CD8-positive, alpha-beta memory T cell (primary cell): ENCODE measurements around the gene ZBP1. TPM values are rescaled to one million over a fixed set of nuclear protein-coding genes. Genes with fewer than 3 reads are reported as not detected.
A peak's percentile ranks its signal among the peaks of the same experiment; 100 is the strongest.

Experiments
- CTCF ChIA-PET: fragments of 350-600 bp; sonication (Branson Sonifier 250); formaldehyde crosslinking; loops from one replicate; lab custom pipeline; 2021; ENCODE audit warnings: antibody characterized with exemption; lab: Charles Lee
- POLR2A ChIA-PET: fragments of 350-600 bp; sonication (Branson Sonifier 250); formaldehyde crosslinking; loops from one replicate; lab custom pipeline; 2021; ENCODE audit warnings: antibody characterized with exemption; lab: Charles Lee
- DNase-seq, 5 donors: peaks; one replicate each; pipeline versions ENCODE4 v3.0.0 to v3.0.0-alpha.2; 2020 to 2022; ENCODE audit warnings: mixed read lengths in 1 of 5
- H3K27ac ChIP-seq: one replicate; pipeline ENCODE4 v1.7.0; 2013; ENCODE audit warnings: low read depth, mild to moderate bottlenecking, low read length, moderate library complexity
- H3K27me3 ChIP-seq: 2 replicates; pipeline ENCODE4 v1.7.0; 2013; ENCODE audit warnings: low read length, mild to moderate bottlenecking; ENCODE audit not compliant: insufficient read depth, poor library complexity, severe bottlenecking
- H3K36me3 ChIP-seq: 2 replicates; pipeline ENCODE4 v1.7.0; 2013; ENCODE audit warnings: mild to moderate bottlenecking, low read length, moderate library complexity; ENCODE audit not compliant: insufficient read depth
- H3K4me1 ChIP-seq: 2 replicates; pipeline ENCODE4 v1.7.0; 2013; ENCODE audit warnings: mild to moderate bottlenecking, low read length, moderate library complexity; ENCODE audit not compliant: insufficient read depth
- H3K4me3 ChIP-seq: 2 replicates; pipeline ENCODE4 v1.7.0; 2013; ENCODE audit warnings: mild to moderate bottlenecking, low read length
- H3K9me3 ChIP-seq: 2 replicates; pipeline ENCODE4 v1.7.0; 2013; ENCODE audit warnings: mild to moderate bottlenecking, low read length
- H3K27ac Mint-ChIP-seq, 8 donors: one replicate each; pipeline ENCODE4 v1.8.0; 2020 to 2021; ENCODE audit warnings: mixed read lengths in 8 of 8, mild to moderate bottlenecking in 6 of 8, inconsistent platforms in 3 of 8, moderate library complexity in 3 of 8
- H3K27me3 Mint-ChIP-seq, 2 donors: one replicate each; pipeline ENCODE4 v1.8.0; 2020 to 2021; ENCODE audit warnings: mixed read lengths in 2 of 2, mild to moderate bottlenecking in 1 of 2, moderate library complexity in 1 of 2
- H3K36me3 Mint-ChIP-seq, 3 donors: one replicate each; pipeline ENCODE4 v1.8.0; 2020 to 2021; ENCODE audit warnings: mixed read lengths in 3 of 3, inconsistent platforms in 1 of 3, mild to moderate bottlenecking in 1 of 3
- H3K4me1 Mint-ChIP-seq, 3 donors: one replicate each; pipeline ENCODE4 v1.8.0; 2020 to 2021; ENCODE audit warnings: mixed read lengths in 3 of 3, inconsistent platforms in 1 of 3, mild to moderate bottlenecking in 1 of 3
- H3K4me3 Mint-ChIP-seq, 7 donors: one replicate each; pipeline ENCODE4 v1.8.0; 2020 to 2021; ENCODE audit warnings: mixed read lengths in 7 of 7, mild to moderate bottlenecking in 6 of 7, moderate library complexity in 4 of 7, inconsistent platforms in 2 of 7
- H3K9me3 Mint-ChIP-seq, 5 donors: one replicate each; pipeline ENCODE4 v1.8.0; 2020 to 2022; ENCODE audit warnings: mixed read lengths in 5 of 5, mild to moderate bottlenecking in 3 of 5, moderate library complexity in 2 of 5, inconsistent platforms in 1 of 5
- polyA plus RNA-seq: library from polyadenylated mRNA; unstranded; fragments of 300-500 nt; fragmentation: Illumina TruSeq; gene quantifications from one replicate; pipeline ENCODE4 v1.2.3, GENCODE V29; 2021
- total RNA-seq, 2 experiments: library from RNA; stranded (reverse); gene quantifications; one replicate each; pipeline ENCODE4 v1.2.3, GENCODE V29; 2021

ZBP1 gene
- total and polyA plus RNA-seq, 3 experiments from 2014 or later = 1.8 to 14.6 (median 2.4) TPM

DNA sequence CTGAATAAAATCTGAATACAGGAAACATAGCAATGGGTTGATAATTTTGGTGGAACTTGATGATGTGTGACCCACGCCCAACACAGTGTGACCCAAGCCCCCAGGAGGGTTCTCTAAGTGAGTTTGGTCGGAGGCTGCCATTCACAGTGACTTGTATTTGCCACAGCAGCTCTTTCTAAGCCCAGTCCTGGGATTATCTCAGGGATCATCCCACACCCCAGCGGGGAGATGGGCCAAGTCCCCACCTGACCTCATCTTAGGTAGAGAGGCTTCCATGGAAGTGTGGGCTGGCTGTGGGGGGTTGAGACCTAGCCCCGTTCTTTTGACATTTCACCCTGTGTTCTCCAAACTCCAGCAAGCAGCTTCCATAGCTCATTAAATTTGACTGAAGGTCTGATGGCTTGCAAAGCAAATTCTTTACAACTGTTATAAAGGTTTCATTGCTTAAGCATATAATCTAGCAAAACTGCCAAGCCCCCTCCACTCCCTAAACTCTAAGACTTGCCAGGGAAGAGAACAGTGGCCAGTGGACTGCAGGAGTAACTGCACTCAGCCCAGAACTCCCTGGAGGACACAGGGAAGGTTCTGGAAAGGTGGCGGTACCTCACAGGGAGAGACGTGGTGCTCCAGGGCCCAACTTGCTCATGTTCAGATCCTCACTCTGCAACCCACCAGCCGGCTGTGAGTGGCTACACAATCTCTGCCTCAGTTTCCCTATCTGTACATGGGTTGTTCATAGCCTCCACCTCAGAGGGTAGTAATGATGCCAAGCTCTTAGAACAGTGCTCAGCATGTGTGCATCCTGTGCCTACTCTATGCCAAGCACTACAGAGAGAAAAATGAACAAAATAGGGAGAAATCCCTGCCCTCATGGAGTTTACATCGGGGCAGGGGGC, 60.3 kb downstream of the ZBP1 start:
- Mint-ChIP-seq H3K4me3 (no peak overlapping the region), H3K27ac (peak overlapping the region in 1 of 8 donors; percentile 14), H3K36me3 (no peaks in the 10 kb centered on the region), H3K4me1 (no peaks in the 10 kb centered on the region), H3K9me3 (no peaks in the 10 kb centered on the region), H3K27me3 (peaks cover 12 to 47% of the 10 kb centered on the region in 2 donors)
- ChIA-PET CTCF (no interaction called here), POLR2A (no interaction called here)
- H3K4me1 ChIP-seq = no peaks in the 10 kb centered on the region
- H3K4me3 ChIP-seq = no peak overlapping the region
- no peaks in the 10 kb centered on the region for H3K36me3 ChIP-seq
- H3K27ac ChIP-seq = no peak overlapping the region
- peaks cover 8% of the 10 kb centered on the region for H3K27me3 ChIP-seq
- H3K9me3 ChIP-seq = no peaks in the 10 kb centered on the region
- no peak for DNase-seq

DNA sequence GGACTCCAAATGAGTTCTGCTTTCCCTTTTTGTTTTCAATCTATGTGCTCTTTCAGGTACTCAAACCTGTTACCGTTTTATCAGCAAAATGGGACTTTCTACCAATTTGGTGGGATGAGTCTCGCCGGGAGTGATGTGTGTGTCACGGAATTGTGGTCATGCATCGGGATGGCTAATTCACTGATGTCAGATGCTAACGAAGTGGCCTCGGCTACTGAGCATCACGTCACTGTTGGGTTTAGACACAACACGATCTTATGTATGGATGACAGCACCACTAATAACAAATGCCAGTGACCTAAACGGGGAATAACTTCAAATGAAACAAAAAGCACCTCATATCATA, 61.0 kb downstream of the ZBP1 start:
- ChIA-PET CTCF (no interaction called here), POLR2A (no interaction called here)
- Histone ChIP-seq H3K27me3 (peaks cover 9% of the 10 kb centered on the region), H3K36me3 (no peaks in the 10 kb centered on the region), H3K27ac (no peak overlapping the region), H3K9me3 (no peaks in the 10 kb centered on the region), H3K4me3 (no peak overlapping the region), H3K4me1 (no peaks in the 10 kb centered on the region)
- H3K4me3 Mint-ChIP-seq = no peak overlapping the region
- no peaks in the 10 kb centered on the region for H3K4me1 Mint-ChIP-seq
- H3K9me3 Mint-ChIP-seq = no peaks in the 10 kb centered on the region
- H3K36me3 Mint-ChIP-seq = no peaks in the 10 kb centered on the region
- no peak overlapping the region for H3K27ac Mint-ChIP-seq
- no peak for DNase-seq
- H3K27me3 Mint-ChIP-seq = peaks cover 12 to 43% of the 10 kb centered on the region in 2 donors

DNA sequence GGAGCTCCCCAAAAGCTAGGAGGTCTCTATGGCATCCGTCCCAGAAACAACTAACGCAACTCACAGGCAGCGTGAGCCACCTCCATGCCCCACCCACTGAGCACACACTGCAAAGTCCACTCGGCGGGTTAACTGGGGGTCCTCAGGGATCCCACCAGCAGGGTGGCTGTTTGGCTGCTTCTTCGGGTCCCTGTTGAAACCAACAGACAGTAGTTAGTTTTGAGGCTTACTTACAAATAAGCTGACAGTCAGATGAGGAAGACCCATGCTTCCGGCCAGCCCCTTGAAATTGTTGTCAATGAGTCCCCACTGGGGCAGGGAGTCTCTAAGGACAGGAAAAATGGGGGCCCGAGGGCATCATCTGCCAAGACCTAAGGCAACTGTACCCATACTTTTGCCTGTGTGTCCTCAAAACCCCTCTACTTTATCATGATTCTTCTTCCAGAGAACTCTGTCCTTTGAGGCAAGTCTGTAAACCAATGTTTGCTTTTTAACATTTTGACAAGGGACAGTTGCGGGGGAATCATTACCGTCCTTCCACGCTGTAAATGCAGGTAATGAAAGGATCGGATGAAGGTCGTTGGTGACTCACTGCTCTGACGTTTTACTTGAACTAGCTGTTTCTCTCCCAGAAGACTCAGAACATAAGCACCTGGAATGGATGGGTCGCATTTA, 61.5 kb downstream of the ZBP1 start:
- Mint-ChIP-seq H3K4me3 (no peak overlapping the region), H3K9me3 (no peaks in the 10 kb centered on the region), H3K36me3 (no peaks in the 10 kb centered on the region), H3K27me3 (peaks cover 12 to 48% of the 10 kb centered on the region in 2 donors), H3K4me1 (no peaks in the 10 kb centered on the region), H3K27ac (no peak overlapping the region)
- CTCF ChIA-PET = no interaction called here
- POLR2A ChIA-PET = no interaction called here
- Histone ChIP-seq H3K4me1 (no peaks in the 10 kb centered on the region), H3K27ac (no peak overlapping the region), H3K36me3 (no peaks in the 10 kb centered on the region), H3K9me3 (no peaks in the 10 kb centered on the region), H3K4me3 (no peak overlapping the region), H3K27me3 (peaks cover 9% of the 10 kb centered on the region)
- no peak for DNase-seq

DNA sequence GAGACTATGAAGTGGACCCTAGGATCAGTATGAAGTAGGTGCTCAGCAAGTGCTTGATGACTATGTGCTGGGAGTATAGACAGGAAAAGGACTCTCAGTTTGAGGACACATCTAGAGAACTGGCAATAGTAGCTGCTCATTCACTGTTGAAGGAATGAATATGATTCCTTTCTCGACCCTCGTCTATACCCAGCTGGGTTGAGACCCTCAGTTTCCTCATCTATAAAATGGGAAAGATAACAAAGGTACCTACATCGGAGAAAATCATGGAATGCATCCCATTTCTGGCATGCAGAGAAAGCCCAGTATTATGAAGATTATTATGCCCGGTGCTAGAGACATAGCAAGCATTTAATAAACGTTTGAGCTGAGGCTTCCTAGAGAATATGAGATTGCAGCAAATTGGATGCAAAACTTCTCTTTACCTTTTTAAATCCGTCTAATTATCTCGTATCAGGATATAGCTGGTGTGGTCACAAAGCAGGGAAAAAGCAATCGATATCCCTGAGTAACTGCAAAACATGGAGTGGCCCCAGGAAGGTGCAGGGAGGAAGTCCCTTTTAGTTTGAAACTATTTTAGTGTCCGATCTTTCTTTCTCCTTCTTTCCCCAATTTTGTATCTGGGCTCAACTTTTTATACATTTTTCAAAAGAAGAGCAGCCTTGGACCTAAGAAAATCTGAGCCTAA, 62.2 kb downstream of the ZBP1 start:
- no peak overlapping the region for H3K27ac ChIP-seq
- peaks cover 12 to 52% of the 10 kb centered on the region in 2 donors for H3K27me3 Mint-ChIP-seq
- no peak overlapping the region for H3K27ac Mint-ChIP-seq
- H3K4me3 ChIP-seq = no peak overlapping the region
- H3K36me3 Mint-ChIP-seq = no peaks in the 10 kb centered on the region
- POLR2A ChIA-PET = no interaction called here
- no peaks in the 10 kb centered on the region for H3K9me3 ChIP-seq
- peaks cover 9% of the 10 kb centered on the region for H3K27me3 ChIP-seq
- no peaks in the 10 kb centered on the region for H3K4me1 ChIP-seq
- no peaks in the 10 kb centered on the region for H3K36me3 ChIP-seq
- H3K4me3 Mint-ChIP-seq = no peak overlapping the region
- no peak for DNase-seq
- CTCF ChIA-PET = no interaction called here
- no peaks in the 10 kb centered on the region for H3K4me1 Mint-ChIP-seq
- no peaks in the 10 kb centered on the region for H3K9me3 Mint-ChIP-seq

DNA sequence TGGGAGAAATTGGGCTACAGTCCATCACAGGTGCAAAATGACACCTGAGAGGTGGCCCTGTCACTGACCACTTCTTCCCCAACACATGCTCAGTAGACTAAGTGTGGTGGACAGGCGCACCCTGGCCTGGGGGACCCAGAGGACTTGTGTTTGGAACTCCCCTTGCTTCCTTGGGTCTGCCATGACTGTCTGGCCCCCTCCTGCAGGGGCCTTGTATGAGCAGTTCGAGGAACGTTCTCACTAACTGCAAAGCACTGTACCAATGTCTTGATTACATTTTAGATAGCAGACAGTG, 63.3 kb downstream of the ZBP1 start:
- peaks cover 12 to 49% of the 10 kb centered on the region in 2 donors for H3K27me3 Mint-ChIP-seq
- POLR2A ChIA-PET = no interaction called here
- CTCF ChIA-PET = no interaction called here
- Histone ChIP-seq H3K9me3 (no peaks in the 10 kb centered on the region), H3K27me3 (peaks cover 9% of the 10 kb centered on the region), H3K4me1 (no peaks in the 10 kb centered on the region), H3K36me3 (no peaks in the 10 kb centered on the region), H3K4me3 (no peak overlapping the region), H3K27ac (no peak overlapping the region)
- no peaks in the 10 kb centered on the region for H3K4me1 Mint-ChIP-seq
- H3K36me3 Mint-ChIP-seq = no peaks in the 10 kb centered on the region
- no peak overlapping the region for H3K4me3 Mint-ChIP-seq
- H3K27ac Mint-ChIP-seq = no peak overlapping the region
- no peak for DNase-seq
- H3K9me3 Mint-ChIP-seq = no peaks in the 10 kb centered on the region

DNA sequence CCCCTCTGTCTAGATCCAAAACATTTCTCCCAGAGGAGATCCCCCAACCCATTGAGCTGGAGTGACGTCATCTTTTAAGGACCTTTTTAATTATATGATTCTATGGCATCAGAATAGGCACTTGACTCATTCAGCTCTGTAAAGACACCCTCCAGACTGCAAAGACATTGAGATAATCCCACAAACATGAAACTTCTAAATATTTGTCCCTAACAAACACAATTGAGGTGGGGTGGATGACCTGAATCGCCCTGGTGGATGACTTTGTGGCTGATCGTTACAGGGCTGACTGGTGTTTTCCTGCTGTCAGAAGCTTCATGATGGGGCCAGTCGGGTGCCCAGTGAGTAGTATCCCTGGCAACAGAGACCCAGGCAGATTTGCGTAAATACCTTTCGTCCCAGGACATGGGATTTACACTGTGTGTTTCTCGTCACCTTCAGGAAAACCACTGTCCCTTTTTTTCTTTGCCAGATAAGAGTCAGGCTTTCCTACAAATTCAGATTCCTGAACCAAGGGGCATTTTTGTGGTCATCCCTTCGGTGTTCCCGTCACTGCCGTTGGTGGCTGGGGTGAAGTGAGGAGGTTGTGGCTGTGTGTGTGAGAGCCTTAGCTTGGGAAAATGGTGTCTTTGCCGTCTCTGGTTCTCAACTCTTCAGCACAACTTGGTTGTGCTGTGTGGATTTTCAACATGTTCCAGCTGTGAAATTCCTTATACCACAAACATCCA, 64.6 kb downstream of the ZBP1 start:
- no peak overlapping the region for H3K27ac ChIP-seq
- H3K27me3 ChIP-seq = peaks cover 9% of the 10 kb centered on the region
- POLR2A ChIA-PET = no interaction called here
- no peaks in the 10 kb centered on the region for H3K9me3 Mint-ChIP-seq
- CTCF ChIA-PET = no interaction called here
- no peaks in the 10 kb centered on the region for H3K36me3 Mint-ChIP-seq
- no peak overlapping the region for H3K27ac Mint-ChIP-seq
- no peak for DNase-seq
- H3K4me1 Mint-ChIP-seq = no peaks in the 10 kb centered on the region
- peaks cover 9 to 51% of the 10 kb centered on the region in 2 donors for H3K27me3 Mint-ChIP-seq
- no peak overlapping the region for H3K4me3 ChIP-seq
- no peaks in the 10 kb centered on the region for H3K36me3 ChIP-seq
- no peaks in the 10 kb centered on the region for H3K9me3 ChIP-seq
- no peak overlapping the region for H3K4me3 Mint-ChIP-seq
- H3K4me1 ChIP-seq = no peaks in the 10 kb centered on the region
